HG02840 (cell line): Measurements from ENCODE around the gene ISG20.

Source experiments
- ATAC-seq: cut with Tn5 transposase; IDR thresholded peaks from one replicate; pipeline ENCODE4 v1.9.1; 2021; ENCODE audit warnings: mild to moderate bottlenecking, moderate library complexity, moderate number of reproducible peaks; ENCODE audit not compliant: unreplicated experiment, low FRiP score

ISG20 gene

DNA sequence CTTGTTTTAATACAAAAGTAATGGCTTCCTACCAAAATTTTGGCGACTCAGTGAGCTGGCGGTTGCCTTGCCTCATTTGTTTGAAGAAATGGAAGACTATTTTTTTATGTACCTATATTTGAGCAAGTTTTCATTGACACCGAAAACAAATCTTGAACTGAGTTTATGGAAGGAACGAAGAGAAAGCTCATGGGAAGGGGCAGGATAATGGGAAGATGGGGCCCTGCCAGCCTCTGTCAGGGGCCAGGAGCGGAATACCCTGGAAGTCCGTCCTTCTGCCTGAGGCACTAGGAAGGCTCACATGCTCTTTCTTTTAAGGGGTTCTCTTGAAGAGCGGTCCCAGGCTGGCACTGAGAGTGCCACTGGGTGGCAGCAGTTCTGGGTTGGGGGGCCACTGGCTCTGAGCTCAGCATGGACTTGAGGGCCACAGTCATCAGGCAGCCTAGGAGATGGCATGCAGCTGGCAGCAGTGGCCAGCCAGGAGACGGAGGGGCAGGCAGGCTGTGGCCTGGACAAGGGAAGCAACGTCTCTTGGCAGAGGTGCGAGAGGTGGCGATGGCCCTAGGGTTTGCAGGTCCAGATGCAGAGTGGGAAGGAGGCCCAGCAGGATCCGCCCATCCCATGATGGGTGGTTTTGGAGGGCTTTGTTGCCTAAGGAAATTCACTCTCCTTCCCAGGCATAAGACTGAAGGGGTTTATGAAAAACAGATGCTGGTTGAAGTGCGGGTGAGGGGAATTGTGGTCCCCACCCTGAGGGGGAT is 41.6 kb downstream of the ISG20 start:
- ATAC-seq, result no peak

DNA sequence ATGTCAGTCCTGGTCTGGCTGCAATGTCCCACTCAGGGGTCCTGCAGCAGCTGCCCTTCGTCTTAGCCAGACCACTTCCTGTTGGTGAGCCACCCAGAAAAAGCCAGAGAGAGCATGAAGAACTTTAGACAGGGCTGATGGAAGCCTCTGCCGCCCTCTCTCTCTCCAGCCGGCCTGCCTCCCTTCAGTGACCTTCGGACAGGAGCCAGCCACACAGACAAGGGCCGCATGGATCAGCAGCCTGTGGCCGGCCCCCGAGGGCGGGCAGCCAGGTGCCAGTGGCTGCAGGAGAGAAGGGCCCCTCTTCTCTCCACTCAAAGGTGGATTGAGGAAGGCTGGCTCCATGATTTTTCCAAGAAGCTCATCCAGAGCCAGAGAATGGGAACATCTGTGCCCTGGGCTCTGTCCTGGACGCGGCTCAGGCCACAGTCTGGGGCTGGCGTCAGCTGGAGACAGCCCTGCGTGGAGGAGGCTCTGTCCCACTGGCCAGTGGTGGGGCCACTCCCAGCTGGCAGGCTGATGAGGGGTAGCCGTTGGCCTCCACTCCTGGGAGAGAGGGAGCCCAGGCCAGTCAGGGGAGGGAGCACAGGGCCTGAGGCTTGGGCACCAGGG is 42.9 kb downstream of the ISG20 start:
- no peak for ATAC-seq

DNA sequence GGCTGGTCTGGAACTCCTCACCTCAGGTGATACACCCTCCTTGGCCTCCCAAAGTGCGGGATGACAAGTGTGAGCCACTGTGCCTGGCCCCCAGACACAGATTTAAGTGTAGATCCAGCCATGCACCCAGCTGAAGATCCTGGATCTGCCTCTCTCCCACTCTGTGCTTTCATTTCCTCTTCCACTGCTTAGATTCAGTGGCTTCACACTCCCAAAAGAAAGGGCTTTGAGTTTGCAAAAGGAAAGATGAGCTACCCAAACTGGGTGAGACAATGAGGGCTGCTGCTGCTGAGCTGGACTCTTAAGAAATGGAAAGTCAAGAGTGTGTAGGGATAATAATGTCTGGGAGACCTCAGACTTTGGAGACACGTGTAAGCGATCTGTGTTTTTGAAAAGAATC is 45.5 kb downstream of the ISG20 start:
- ATAC-seq, result no peak

DNA sequence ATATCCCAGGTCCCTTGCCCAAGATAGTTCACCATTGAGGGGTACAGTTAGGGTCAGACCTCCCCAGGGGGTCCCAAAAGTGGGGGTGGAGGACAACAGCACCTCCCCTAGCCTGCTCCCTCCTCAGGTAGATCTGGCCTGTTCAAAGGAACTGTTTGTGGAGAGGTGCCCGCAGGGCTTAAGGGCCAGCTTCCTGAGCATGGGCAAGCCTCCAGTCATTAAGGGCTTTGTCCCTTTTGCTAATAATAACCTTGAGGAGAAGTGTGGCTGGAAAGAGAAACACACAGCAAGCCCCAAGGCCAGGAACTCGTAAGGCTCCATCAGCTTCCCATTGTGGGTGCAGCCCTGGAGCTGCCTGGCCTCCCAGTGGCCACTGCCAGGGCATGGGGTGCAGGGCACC is 47.4 kb downstream of the ISG20 start:
- ATAC-seq, result no peak

DNA sequence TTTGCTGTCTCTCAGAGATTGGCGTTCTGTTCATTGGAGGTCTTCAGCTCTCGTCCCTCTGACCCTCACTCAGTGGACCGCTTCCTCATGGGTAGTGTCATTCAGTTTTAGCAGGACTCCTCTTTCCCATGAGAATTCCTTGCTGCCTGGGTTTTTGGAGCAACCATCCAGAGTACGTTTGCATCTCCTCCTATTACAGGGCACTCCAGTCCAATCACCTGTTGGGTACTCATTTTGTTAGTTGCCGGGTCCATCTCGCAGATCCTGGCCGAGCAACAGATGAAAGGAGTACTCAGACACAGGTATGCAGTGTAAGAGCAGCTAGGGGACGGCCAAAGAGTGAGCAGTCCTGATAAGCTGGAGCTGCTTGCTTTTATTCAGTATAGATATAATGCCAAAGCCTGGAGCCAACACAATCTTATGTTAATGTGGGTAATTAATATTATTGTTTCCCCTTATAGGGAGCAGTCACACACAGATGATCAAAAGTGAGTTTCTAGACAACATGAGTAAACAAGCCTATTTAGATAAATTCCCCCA is 49.6 kb downstream of the ISG20 start:
- ATAC-seq, result no peak

DNA sequence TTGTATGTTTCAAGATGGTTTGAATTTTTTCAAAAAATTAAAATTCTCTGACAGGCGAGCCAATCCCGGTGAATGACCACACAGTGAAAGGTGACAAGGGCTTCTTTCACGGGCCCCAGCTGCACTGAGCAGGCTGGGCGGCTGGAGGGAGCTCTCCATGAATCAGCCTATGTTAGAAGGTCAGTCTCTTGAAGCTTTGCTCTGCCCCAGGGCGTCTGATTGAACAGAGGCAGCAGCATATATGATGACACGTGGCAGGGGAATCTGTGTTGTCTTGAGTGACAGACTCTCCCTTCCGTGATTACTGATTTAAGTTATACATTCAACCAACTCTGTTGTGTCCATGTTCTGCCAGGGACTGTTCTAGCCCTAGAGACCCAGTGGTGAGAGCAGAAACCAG is 51.5 kb downstream of the ISG20 start:
- ATAC-seq, result no peak

DNA sequence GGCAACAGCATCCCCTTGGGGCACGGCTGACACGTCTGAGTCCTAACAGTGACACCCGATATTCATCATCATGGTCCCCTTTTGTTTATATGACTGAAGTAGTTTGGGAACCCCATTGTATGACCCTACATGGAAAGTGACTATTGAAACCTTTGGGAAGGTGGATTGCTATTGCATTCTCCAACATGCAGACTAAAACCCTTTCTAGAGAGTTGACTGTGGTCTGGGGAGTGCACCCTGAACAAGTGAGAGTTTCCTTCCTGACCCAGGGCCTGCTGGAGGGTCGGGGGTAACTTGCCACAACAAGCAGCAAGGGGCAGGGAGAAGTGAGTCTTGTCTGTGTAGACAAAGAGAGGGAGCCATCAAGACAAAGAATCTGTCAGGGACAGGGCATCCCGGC is 54.4 kb downstream of the ISG20 start:
- no peak for ATAC-seq

DNA sequence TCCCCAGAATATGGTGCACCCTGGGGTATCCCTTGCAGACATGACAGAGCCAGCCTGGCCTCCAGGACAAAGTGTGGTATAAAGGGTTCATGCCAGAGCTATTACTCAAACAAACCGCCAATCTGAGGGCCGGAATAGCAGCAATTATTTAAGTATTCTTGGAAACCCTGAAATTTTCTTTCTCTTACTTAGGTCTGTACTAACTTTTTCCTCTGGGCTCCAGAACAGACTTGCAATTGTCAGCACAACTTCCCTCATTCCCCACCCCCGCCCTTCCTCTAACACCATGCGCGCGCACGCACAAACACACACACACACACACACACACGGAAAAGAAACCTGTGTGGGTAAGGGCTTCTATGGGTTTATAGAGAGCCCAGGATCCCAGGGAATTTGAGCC is 56.3 kb downstream of the ISG20 start:
- no peak for ATAC-seq

DNA sequence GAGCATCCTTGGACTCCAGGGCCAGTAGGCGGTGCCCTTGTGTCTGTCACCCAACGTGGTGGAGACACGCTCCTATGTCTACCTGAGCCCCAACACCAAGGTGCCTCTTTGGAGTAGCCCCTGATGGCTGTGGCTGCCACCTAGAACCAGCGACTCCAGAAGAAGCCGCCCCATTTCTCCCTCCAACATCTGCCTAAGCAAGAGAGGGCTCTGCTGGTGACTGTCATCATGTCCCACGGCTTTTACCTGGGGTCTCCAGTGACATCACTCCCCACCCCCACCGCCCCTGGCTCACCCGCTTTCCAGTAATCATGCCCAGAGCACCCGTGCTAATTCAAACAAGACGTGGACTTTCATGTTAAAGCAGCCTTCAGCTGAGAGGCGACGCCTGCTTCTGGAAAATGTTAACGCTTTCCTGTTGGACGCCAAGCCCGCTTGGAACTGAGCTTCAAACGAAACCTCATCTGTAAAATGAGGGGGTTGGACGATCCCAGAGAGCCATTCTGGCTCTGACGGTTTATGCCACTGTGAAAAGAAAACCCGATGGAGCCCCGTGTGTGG is 57.0 kb downstream of the ISG20 start:
- ATAC-seq, result no peak

DNA sequence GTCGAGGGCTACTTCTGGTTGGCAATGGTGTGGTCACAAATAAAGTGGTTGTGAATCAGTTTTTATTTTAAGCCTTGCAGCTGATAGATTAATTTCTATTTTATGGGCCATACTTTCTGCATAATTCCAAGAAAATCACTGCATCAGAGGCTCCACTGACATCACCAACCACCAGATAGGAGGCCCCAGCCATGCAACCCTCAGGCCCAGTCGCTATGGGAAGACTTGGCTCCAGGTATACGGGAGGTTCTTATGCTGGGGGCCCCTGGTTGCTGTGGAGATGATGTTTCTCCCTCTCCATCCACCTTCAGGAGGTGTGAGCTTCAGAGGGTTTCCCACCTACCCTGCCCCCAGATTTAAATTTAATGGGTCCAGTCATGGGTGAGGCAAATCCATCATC is 57.4 kb downstream of the ISG20 start:
- ATAC-seq, result no peak

DNA sequence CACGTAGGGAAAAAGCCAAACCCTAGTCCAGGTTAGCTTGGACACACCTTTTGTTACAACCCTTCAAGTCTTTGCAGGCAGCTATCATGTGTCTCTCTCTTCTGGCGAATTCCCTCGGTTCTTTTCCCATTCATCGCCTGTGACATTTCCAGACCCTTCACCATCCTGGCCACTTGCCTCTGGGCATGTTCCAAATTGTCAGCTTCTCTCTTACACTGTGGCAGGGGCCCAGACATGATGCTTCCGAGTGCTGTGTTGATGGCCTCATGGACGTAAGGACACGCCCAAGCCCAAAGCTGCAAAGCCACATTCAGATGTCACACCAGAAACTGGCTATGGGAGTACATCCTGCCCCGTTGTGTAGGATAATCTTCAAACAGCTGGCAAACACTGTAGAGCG is 58.5 kb downstream of the ISG20 start:
- ATAC-seq, result no peak

DNA sequence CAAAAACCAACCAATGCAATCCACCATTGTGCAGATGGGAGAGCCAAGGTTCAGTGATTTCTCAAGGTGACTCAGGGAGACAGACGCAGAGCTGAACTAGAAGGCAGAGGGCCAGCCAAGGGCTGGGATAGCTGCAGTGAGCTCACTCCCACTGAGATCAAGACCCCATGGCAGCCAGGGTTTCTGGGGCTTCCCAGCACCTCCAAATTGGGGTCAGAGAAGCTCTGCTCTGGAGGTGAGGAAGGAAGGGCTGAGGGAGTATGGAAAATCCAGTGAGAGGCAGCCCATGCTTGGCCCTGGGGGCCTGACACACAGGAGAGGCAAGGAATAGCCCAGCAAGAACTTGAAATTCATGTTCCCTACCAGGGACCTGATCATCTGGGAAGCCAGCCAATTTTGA is 61.0 kb downstream of the ISG20 start:
- ATAC-seq, result no peak

DNA sequence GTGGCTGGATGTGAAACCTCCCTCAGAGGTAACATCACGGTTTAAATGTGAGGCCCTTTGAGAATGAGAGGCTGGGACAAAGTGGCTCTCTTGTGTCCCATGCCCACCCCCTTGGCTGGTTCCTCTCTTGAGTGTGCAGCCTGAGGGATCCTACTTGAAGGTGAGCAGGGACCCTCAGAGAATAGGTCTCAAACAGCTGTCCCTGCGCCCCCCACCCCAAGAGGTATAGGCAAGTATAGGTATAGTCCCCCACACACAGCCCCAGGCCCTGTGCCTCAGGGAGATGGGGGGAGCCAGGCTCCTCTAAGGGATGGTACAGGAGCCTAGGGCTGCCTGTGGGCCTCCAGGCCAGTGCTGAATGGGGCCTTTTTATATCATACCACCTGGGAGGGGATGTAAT is 61.9 kb downstream of the ISG20 start:
- no peak for ATAC-seq

DNA sequence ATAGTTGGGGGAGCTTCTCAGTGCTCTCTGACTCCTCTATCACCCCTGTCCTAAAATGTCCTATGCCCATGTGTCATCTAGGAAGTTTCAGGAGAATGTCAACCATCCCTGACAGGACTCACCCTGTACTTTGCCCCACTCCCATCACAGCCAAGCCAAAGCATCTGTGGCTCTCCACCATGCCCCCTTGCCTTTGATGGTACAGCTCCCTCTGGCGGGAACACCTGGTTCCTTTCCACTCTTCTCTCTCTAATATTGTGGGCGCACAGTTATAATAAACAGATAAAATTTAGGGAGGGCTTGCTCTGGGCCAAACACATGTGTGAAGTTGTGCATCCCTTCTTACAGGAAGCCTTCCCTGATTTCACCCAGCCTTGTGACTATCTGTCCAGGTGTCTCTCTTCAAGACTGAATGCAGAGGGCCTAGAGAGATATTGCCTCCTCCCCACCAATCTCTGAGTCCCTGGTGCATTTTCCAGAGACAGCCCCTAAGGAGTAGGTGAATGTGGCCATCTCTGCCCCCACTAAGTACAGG is 62.8 kb downstream of the ISG20 start:
- no peak for ATAC-seq

DNA sequence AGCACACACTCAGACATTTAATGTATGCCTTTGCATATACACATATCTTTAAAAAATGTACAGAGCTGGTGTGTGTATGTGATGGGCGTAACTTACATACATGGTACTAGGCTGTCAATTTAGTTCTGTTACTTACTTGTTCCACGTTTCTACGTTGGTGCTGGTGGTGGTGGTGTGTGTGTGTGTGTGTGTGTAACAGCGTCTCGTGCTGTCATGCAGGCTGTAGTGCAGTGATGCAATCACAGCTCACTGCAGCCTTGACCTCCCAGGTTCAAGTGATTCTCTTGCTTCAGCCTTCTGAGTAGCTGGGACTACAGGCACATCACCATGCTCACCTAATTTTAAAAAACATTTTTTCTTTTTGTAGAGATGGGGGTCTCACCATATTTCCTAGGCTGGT is 64.2 kb downstream of the ISG20 start:
- ATAC-seq, result no peak

DNA sequence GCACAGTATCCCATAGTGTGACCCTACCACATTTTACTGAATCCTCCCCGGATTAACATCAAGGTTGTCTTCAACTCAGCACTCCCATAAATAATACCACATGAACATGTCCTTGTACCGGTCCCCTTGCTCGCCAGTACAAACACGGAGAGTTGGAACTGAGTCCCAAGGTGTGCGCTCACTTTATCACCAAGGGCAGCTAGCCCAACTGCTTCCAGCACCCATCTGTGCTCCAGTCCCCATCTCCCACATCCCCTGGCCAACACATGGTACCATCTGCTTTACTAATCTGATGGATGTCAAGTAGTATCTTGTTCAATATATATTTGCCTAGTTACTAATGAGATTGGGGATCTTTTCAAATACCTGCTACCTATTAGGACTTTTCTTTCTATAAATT is 64.7 kb downstream of the ISG20 start:
- ATAC-seq, result no peak

DNA sequence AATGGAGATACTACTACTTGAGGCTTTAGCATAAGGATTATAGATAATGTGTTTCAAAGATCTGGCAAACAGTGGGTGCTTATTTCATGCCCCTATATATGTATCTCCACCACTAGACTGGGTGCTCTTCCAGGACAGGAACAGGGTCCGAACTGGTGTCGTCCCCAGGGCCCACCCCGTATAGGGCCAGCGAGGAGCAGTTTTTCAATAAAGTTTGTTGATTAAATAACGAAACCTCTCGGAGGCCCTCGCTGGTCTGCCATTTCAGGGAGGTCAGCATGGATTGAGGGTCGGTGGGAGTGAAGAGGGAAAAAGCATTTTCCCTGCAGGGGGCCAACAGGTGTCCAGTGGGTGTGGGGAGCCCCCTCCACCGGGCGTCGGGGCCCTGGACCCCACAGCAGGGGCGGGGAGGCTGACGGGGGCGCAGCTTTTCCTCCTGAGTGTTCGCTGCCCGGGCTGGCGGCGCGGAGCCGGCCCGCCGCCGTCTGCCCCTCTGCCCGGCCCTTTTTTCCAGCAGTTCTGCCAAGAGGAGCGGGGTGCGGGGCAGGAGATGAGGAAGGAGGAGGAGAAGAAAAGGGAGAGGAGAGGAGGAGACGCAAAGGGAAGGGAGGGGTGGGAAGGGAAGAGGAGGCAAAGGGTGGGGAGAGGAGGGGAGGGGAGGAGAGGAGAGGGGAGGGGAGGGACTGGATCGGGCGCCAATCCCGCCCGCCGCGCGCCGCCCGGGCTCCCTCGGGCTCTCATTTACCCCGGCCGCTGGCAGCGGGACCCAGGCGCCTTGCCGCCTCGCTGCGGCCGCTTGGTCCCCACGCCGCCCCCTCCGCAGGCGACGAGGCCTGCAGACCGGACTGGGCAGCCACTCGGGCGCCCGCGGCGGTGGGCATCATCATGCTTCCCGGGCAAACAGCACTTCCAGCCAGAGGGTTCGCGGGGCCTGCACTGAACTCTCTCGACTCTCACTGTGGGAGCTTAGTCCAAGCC is 66.3 kb downstream of the ISG20 start:
- no peak for ATAC-seq

DNA sequence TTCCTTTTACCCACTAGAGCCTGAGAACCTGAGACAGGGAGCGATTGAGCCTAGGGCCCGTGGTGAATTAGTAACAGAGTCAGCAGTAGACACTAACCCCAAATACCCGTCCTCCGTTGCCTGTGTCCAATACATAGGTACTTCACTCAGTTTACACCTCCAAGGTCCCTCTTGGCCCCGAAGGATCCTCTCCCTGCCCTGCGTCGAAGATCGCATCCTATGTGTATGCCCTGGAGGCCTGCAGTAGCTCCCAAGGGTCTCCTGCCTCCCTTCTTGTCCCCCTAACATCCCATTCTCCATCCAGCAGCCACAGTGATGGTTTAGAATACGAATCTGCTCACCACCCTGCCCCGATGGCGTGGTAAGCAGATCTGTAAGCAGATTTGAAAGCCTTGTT is 67.0 kb downstream of the ISG20 start:
- ATAC-seq, result no peak
